CD14-positive monocyte (primary cell): ENCODE results near the gene ANKRD12. TPM values are rescaled to one million over a fixed set of nuclear protein-coding genes. Genes with fewer than 3 reads are reported as not detected.
A peak's percentile ranks its signal among the peaks of the same experiment; 100 is the strongest.

Experiments
- DNase-seq, 3 donors: peaks; one replicate each; pipeline ENCODE4 v3.0.0-alpha.2; 2011 to 2022
- H2AFZ ChIP-seq: 2 replicates; pipeline ENCODE4 v1.6.0; 2012; ENCODE audit warnings: mild to moderate bottlenecking, low read depth, low read length, inconsistent platforms; ENCODE audit not compliant: insufficient read depth, poor library complexity, severe bottlenecking
- H3K27ac ChIP-seq, 2 donors: 1 replicate in 1 of 2; 2 replicates in 1 of 2; pipeline ENCODE4 v1.5.1; 2012 to 2013; ENCODE audit warnings: low read length in 2 of 2, control low read depth in 1 of 2, inconsistent platforms in 1 of 2, low read depth in 1 of 2, mild to moderate bottlenecking in 1 of 2
- H3K27me3 ChIP-seq, 2 donors: one replicate each; pipeline versions ENCODE4 v1.6.0 to v1.6.1; 2011 to 2013; ENCODE audit warnings: low read length in 2 of 2; ENCODE audit not compliant: control insufficient read depth in 2 of 2, insufficient read depth in 2 of 2
- H3K36me3 ChIP-seq, 2 donors: replicated peaks in 1 of 2; 1 replicate in 1 of 2; 2 replicates in 1 of 2; pipeline versions ENCODE4 v1.5.1 to v1.6.1; 2012 to 2013; ENCODE audit warnings: low read length in 2 of 2, control low read depth in 1 of 2, inconsistent platforms in 1 of 2, mild to moderate bottlenecking in 1 of 2; ENCODE audit not compliant: insufficient read depth in 2 of 2, control insufficient read depth in 1 of 2
- H3K4me1 ChIP-seq, 2 donors: 1 replicate in 1 of 2; 2 replicates in 1 of 2; pipeline versions ENCODE4 v1.5.1 to v1.6.1; 2012 to 2013; ENCODE audit warnings: low read length in 2 of 2, control low read depth in 1 of 2, inconsistent platforms in 1 of 2, mild to moderate bottlenecking in 1 of 2, moderate library complexity in 1 of 2; ENCODE audit not compliant: insufficient read depth in 2 of 2, control insufficient read depth in 1 of 2
- H3K4me2 ChIP-seq: replicated peaks from 2 replicates; pipeline ENCODE3; 2012; ENCODE audit warnings: low read length, moderate library complexity, mild to moderate bottlenecking; ENCODE audit not compliant: poor library complexity, severe bottlenecking; ENCODE audit errors: extremely low read depth
- H3K4me3 ChIP-seq, 3 experiments: fragments of 200-600 bp in 1 of 3; sonication (generic) in 1 of 3; replicated peaks in 1 of 3; 1 replicate in 2 of 3; 2 replicates in 1 of 3; pipeline ENCODE4 v1.5.1; 2011 to 2013; ENCODE audit warnings: low read length in 3 of 3, mild to moderate bottlenecking in 3 of 3, control low read depth in 2 of 3, low read depth in 2 of 3, inconsistent platforms in 1 of 3, moderate library complexity in 1 of 3
- H3K79me2 ChIP-seq: 2 replicates; pipeline ENCODE4 v1.6.0; 2012; ENCODE audit warnings: mild to moderate bottlenecking, control low read depth, inconsistent platforms, low read length, moderate library complexity; ENCODE audit not compliant: insufficient read depth
- H3K9ac ChIP-seq: 2 replicates; pipeline ENCODE4 v1.6.0; 2017; ENCODE audit warnings: low read length, mild to moderate bottlenecking; ENCODE audit not compliant: insufficient read depth, poor library complexity, severe bottlenecking
- H3K9me3 ChIP-seq, 2 donors: replicated peaks in 1 of 2; 1 replicate in 1 of 2; 2 replicates in 1 of 2; pipeline versions ENCODE4 v1.5.1 to v1.6.1; 2012 to 2013; ENCODE audit warnings: low read length in 2 of 2, control low read depth in 1 of 2; ENCODE audit not compliant: control insufficient read depth in 1 of 2, insufficient read depth in 1 of 2
- H4K20me1 ChIP-seq: 2 replicates; pipeline ENCODE4 v1.6.0; 2012; ENCODE audit warnings: mild to moderate bottlenecking, low read length, control low read depth, moderate library complexity; ENCODE audit not compliant: insufficient read depth
- H3K27ac Mint-ChIP-seq, 7 donors: one replicate each; pipeline ENCODE4 v1.8.0; 2020; ENCODE audit warnings: mild to moderate bottlenecking in 7 of 7, mixed read lengths in 7 of 7, moderate library complexity in 6 of 7, inconsistent platforms in 2 of 7
- H3K27me3 Mint-ChIP-seq, 3 donors: one replicate each; pipeline ENCODE4 v1.8.0; 2021 to 2022; ENCODE audit warnings: low read depth in 3 of 3, mild to moderate bottlenecking in 3 of 3, mixed read lengths in 3 of 3, moderate library complexity in 3 of 3, inconsistent platforms in 1 of 3
- H3K36me3 Mint-ChIP-seq, 2 donors: one replicate each; pipeline ENCODE4 v1.8.0; 2020; ENCODE audit warnings: mixed read lengths in 2 of 2, inconsistent platforms in 1 of 2, mild to moderate bottlenecking in 1 of 2
- H3K4me1 Mint-ChIP-seq: one replicate; pipeline ENCODE4 v1.8.0; 2020; ENCODE audit warnings: mild to moderate bottlenecking, mixed read lengths
- H3K4me3 Mint-ChIP-seq, 2 donors: one replicate each; pipeline ENCODE4 v1.8.0; 2020; ENCODE audit warnings: mild to moderate bottlenecking in 2 of 2, mixed read lengths in 2 of 2, moderate library complexity in 1 of 2
- H3K9me3 Mint-ChIP-seq, 7 donors: one replicate each; pipeline ENCODE4 v1.8.0; 2020 to 2022; ENCODE audit warnings: mixed read lengths in 7 of 7, mild to moderate bottlenecking in 6 of 7, moderate library complexity in 6 of 7, inconsistent platforms in 2 of 7
- WGBS: methylation state at CpG from one replicate; pipeline ENCODE4 v1.1.5; 2013; ENCODE audit warnings: missing lambda C conversion rate; ENCODE audit not compliant: insufficient coverage; 5-methylcytosine and 5-hydroxymethylcytosine counted together
- intact Hi-C, 2 donors: fragments of 100-400 bp; cut with micrococcal nuclease; formaldehyde crosslinking; loops; one replicate each; pipeline versions ENCODE4 v1.15.0 to v1.15.1; 2023
- polyA plus RNA-seq, 3 donors: library from polyadenylated mRNA; depleted of rRNA in 1 of 3; unstranded in 2 of 3; stranded (reverse) in 1 of 3; fragments of 300-500 nt in 2 of 3; fragments of >200 nt in 1 of 3; fragmentation: Illumina TruSeq in 2 of 3; gene quantifications; 1 replicate in 2 of 3; 2 replicates in 1 of 3; pipeline ENCODE4 v1.2.3, GENCODE V29; 2012 to 2021
- TF ChIP-seq, protein P1 (sequence below): fragments of 200-600 bp; IDR thresholded peaks from one replicate; pipeline ENCODE4 v1.8.0; 2022; ENCODE audit warnings: antibody characterized with exemption, mild to moderate bottlenecking

The ANKRD12 gene
- polyA plus RNA-seq, 3 donors: 9.3 to 15.5 (median 15.4) TPM

DNA sequence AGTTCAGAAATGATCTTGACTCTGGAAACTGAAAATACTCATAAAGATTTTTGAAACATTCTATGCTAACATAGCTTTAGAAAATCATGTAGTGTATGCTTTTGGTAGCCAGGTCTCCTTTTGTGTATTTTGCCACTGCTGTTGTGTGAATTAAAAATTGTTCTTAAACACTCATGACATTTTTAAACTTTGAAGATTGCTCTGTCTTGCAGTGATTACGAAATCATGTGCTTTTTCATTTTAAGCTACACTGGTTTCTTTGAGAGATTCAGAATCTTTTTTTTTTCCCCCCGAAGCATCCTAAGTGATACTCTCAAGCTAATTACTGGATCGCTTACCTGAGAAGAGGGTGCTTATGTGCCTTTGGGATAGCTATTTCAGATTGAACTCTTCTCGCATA, 60.0 kb downstream of the ANKRD12 start:
- Histone ChIP-seq H3K4me1 (no peaks in the 10 kb centered on the region), H3K4me3 (no peak overlapping the region), H4K20me1 (peaks cover 21% of the 10 kb centered on the region), H3K79me2 (peaks cover 22% of the 10 kb centered on the region), H2AFZ (no peak overlapping the region), H3K9me3 (no peaks in the 10 kb centered on the region), H3K9ac (no peak overlapping the region), H3K36me3 (peaks cover 38 to 70% of the 10 kb centered on the region in 2 donors), H3K4me2 (no peak overlapping the region), H3K27me3 (no peaks in the 10 kb centered on the region), H3K27ac (no peak overlapping the region)
- Mint-ChIP-seq H3K4me1 (peaks cover 3% of the 10 kb centered on the region), H3K4me3 (no peak overlapping the region), H3K36me3 (peaks cover 54 to 68% of the 10 kb centered on the region in 2 donors), H3K27me3 (no peaks in the 10 kb centered on the region), H3K27ac (peak overlapping the region in 1 of 7 donors; percentile 6), H3K9me3 (no peaks in the 10 kb centered on the region)
- no peak for DNase-seq
- 100% methylated on average over 1 of the region's 4 CpGs for WGBS
- TF ChIP-seq, protein P1, sequence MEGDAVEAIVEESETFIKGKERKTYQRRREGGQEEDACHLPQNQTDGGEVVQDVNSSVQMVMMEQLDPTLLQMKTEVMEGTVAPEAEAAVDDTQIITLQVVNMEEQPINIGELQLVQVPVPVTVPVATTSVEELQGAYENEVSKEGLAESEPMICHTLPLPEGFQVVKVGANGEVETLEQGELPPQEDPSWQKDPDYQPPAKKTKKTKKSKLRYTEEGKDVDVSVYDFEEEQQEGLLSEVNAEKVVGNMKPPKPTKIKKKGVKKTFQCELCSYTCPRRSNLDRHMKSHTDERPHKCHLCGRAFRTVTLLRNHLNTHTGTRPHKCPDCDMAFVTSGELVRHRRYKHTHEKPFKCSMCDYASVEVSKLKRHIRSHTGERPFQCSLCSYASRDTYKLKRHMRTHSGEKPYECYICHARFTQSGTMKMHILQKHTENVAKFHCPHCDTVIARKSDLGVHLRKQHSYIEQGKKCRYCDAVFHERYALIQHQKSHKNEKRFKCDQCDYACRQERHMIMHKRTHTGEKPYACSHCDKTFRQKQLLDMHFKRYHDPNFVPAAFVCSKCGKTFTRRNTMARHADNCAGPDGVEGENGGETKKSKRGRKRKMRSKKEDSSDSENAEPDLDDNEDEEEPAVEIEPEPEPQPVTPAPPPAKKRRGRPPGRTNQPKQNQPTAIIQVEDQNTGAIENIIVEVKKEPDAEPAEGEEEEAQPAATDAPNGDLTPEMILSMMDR: no peak
- intact Hi-C loops: no loop called here

DNA sequence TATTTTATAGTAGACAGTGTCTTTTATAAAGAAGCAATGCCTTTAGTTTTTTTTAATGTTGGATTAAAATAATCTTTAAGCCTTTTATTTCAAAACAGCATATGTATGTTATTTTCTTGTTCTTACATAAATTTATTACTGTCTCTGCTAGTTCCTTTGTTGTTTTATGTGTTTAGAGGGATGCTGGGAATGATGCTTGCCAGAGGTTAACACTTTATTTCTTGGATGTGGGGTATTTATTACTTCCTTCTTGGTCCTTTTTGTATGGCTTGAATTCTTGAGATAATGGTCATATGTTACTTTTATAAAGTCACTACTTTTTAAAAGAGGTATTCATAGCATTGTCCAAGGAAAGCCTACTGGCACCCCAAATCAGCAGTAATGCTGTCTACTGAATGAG, 63.1 kb downstream of the ANKRD12 start:
- Mint-ChIP-seq H3K27ac (no peak overlapping the region), H3K27me3 (no peaks in the 10 kb centered on the region), H3K36me3 (peaks cover 43 to 55% of the 10 kb centered on the region in 2 donors), H3K4me3 (no peak overlapping the region), H3K4me1 (no peaks in the 10 kb centered on the region), H3K9me3 (no peaks in the 10 kb centered on the region)
- Histone ChIP-seq H3K79me2 (peaks cover 8% of the 10 kb centered on the region), H3K4me2 (no peak overlapping the region), H3K4me3 (no peak overlapping the region), H3K4me1 (no peaks in the 10 kb centered on the region), H4K20me1 (peaks cover 30% of the 10 kb centered on the region), H3K9me3 (no peaks in the 10 kb centered on the region), H2AFZ (no peak overlapping the region), H3K9ac (no peak overlapping the region), H3K27me3 (no peaks in the 10 kb centered on the region), H3K36me3 (peaks cover 38 to 71% of the 10 kb centered on the region in 2 donors), H3K27ac (no peak overlapping the region)
- TF ChIP-seq, protein P1: no peak
- no peak for DNase-seq
- intact Hi-C loops: loop anchor here in 1 of 2 donors (10.0 kb wide), 1 partner anchor 135 kb away; no protein-coding TSS in a partner anchor
